GM21576 (cell line): Measurements from ENCODE around the gene FAM117B.

Experiments used
- ATAC-seq: cut with Tn5 transposase; IDR thresholded peaks from one replicate; pipeline ENCODE4 v1.9.1; 2021; ENCODE audit warnings: mild to moderate bottlenecking, moderate library complexity; ENCODE audit not compliant: unreplicated experiment

FAM117B gene

DNA sequence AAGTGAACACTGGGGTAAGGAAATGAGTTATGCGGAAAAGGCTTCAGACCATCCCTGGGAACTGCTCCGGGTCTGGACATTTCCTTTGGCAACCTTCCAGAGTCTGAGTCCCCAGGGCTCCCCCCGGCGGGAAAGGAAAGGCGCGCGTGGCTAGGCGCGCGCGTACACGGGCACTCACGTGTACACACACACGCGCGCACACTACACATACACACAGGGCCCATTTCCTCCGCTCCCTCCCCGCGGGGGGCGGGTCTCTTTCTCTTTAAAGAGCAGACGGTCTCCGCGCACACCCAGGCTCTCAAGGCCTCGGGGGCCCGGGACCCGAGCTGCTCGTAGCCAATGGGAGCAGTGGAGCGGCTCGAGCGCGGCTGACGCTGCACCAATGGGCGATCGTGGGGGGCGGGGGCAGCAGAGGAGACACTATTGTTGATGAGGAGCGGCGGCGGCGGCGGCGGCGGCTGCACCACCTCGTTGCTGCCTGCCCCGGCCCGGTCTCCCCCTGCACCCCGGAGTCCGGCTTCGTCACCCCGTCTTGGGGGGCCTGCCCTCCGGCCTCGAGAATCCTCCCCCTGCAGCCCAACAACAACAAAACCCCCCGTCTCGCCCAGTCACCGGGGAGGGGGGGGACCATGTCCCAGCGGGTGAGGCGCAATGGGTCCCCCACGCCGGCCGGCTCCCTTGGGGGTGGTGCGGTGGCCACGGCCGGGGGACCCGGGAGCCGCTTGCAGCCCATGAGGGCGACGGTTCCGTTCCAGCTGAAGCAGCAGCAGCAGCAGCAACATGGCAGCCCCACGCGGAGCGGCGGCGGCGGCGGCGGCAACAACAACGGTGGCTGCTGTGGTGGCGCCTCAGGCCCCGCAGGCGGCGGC is at the start of gene FAM117B:
TSS of gene FAM117B (plus strand) at position 414 of the 872 bp plus-strand sequence. CDS start at position 633, 219 bp downstream.
- ATAC-seq: peak; percentile 88

DNA sequence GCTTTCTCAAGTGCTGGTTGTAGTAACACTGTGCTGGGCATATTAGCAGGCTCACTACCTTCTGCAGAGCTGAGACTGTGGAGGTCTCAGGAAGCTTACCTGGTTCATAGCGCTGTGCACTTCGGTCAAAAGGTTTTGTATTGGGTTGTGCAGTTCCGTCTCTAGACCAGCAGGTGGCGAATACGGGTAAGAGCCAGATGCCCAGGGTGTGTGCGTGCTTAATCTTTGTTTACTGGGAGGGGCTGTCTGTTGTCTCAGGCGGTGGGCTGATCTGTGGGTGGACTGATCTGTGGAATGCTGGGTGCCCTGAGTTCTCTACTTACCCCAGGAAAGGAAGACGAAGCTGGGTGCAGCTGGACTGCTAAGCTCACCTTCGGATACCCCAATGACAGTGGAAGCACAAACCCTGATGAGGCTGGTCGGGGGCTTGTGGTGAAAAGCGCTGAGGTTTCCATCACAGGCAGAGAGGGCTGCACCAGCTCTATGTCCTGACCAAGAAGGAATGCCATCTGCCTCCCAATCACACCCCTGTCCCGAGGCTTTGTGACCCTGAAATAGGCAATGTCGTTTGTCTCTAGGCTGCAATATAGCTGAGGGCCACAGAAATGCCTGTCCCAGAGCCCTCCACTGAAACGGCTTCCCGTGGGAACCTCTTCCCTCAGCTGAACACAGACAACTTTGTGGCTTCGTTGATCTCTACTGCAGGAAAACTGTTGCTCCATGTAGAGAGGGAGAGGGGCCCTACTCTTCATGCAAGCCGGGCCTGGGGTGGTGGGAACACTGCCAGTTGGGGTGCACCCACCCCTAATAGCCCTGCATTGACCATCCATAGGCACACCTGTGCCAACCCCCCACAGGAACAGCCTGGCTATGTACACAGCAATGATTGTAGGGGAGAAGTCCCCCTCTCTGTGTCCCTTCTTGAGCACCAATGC is 45.9 kb upstream of the FAM117B start:
- ATAC-seq: peak; percentile 77

DNA sequence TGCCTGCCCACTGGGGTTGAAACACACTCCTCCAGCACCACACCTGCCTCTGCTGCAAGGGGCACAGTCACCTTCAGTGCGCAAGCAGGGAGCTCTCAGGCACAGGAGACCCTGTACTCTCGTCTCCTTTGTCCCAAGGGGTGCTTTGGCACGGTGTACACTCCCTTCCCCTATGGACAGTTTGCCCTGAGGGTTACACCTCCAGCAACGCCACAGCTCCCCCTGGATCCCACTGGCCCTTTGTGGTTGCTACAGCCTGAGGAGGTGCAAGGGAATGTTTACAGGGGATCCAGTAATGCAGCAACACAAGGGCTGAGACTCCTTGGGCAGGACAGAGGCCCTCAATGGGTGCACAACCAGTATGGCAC is 45.2 kb upstream of the FAM117B start:
- ATAC-seq: no peak

DNA sequence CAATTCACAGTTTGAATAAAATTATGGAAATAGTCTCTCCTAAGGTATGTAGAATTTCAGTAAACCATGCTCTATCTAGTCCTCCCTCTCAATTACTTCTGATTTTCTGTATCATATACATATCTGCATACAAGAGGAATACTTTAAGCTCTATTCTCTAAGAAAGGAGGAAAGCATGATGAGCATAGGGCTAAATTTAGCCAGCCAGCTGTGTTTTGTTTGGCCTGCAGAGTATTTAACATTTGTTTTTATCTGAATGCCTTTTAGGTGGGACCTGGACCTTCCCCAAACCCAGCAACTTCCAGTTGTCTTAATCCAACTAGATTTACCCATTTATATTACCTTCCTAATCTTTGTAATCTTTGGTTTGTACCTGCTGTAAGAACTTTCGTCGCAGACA is 42.2 kb upstream of the FAM117B start:
- no peak for ATAC-seq

DNA sequence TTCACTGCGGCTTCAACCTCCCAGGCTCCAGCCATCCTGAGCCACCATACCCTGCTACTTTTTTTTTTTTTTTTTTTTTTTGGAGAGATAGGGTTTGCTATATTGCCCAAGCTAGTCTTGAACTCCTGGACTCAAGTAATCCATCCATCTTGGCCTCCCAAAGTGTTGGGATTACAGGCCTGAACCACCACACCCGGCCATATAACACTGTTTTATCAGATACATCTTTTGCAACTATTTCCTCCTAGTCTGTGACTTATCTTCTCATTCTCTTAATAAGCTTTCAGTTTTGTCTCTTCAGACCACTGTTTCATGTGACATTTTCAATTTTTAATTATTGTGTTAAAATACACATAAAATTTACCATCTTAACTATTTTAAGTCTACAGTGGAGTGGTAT is 35.7 kb upstream of the FAM117B start:
- ATAC-seq: no peak

DNA sequence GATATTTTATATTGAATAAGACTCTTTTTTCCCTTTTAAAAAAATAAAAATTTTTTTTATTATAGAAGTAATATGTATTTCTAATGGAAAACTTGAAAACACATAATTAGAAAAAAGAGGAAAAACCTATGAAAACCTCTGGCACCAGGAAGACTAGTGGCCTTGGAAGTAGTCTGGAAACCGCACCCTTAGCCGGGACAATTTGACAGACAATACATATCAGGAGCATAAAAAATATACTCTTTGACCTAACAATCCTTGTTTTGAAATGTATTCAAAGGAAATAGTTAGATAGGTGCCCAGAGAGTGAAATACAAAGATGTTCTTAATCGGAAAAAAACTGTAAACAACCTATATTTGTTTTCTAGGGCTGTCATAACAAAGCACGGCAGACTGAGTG is 34.9 kb upstream of the FAM117B start:
- ATAC-seq: no peak

DNA sequence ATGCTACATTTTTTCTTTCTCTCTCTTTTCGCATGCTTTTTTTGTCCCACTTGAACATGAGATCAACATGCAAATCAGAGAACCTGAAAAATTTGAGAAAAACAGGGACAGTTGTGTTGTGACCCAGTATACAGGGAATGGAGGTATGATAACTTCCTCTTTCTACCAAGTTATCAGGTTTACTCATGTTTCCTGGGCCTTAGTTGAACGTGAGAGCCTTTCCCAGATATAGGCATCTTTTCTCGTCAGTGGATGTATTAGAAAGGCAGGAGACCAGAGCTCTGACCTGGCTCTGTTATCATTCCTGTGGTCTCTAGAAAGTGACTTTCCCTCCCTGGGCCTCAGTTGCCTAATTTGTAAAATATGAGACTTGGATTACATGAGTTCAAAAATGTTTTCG is 30.1 kb upstream of the FAM117B start:
- ATAC-seq: no peak

DNA sequence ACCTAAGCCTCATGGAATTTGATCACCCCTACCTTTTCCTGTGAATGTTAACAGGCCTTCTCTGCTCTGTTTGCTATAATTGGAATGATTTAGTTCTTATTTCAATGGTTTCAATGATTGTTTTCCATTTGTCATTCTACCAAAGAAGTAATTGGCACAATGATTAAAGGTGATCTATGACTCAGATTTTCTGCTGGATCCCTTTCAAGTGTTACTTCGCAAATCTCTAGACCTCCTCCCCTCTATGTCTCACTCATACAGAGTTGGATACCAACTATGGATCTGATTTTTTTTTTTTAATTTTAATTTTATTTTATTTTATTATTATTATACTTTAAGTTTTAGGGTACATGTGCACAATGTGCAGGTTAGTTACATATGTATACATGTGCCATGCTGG is 29.6 kb upstream of the FAM117B start:
- no peak for ATAC-seq

DNA sequence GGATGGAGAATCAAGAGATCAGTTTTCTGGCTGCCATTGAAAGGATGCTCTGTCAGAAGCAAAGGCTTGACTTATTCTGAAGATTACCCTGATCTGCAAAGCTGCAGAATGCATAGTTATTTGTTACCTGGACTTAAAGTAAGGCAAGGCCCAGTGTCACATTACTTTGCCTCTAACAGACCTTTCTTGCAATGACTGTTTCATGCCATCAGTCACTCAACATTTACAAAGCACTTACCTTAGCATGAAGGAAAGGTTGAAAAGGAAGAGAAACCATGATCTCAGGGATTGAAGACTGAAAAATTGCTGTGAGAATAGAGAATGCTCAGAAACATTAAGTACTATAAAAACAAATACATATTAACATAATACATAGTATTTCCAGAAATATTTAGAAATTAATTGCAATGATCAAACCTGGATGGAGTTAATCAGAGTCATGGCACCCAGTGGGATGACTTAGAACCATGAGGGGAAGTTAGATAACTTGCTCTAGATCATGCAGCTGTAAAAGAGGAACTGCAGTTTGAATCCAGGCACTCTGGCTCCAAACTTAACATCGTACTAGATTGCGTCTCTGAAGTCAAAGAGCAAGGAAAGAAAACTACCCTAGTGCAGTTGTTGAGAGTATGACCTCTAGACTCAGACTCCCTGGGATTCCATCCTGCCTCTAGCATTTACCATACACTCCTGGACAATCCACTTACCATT is 26.5 kb upstream of the FAM117B start:
- peak; percentile 34 for ATAC-seq

DNA sequence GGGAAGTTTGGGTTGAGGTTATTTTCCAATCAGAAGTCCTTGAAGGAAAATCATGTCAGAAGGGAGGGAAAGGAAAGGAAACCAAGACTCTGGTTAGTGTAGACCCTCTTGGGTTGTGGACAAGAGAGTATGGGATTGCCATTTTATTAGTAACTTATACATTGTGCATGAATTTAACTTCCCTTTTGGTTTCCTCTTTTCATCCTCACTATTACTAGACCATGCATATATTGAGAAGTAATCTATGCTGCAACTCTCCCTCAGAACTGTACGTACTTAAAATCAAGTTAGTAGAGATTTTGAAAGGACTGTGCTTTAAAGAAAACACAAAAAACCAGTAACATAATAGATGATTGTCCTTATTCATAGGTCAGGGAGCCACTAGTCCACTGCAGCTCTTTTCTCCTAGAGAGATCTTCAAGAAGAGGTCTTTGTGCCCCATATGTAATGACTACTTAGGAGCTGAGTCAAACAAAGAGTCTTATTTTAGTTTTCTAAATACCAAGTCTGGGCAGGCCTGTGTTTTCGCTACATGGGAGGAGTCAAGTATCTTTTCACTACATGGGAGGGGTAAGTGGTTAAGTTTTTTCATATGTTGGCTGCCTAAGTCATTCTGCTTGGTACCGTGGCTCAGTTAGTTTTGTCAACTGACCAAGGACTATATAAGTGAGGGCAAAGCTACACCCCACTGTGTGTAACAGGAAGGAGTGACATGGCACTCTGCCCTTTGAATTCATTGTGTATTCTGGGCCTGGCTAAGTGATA is 25.2 kb upstream of the FAM117B start:
- ATAC-seq: peak; percentile 93

DNA sequence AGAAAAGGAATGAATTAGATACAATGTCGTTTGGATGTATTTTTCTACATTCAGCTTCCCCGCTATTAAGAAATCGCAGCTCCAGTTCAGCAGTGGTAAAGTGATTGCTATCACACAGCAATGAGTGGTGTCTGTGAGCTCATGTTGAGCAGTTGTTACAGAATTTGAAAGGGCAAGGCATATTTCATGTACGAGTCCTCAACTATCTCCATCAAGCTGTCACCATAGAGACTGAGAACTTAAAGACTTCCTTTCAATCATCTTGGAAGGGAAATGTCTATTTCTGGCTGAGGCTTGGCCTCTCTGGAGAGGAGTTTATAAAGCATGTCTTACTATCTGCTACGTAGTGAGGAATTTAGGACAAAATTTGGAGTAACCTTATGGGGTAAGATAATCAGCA is 24.4 kb upstream of the FAM117B start:
- ATAC-seq: no peak

DNA sequence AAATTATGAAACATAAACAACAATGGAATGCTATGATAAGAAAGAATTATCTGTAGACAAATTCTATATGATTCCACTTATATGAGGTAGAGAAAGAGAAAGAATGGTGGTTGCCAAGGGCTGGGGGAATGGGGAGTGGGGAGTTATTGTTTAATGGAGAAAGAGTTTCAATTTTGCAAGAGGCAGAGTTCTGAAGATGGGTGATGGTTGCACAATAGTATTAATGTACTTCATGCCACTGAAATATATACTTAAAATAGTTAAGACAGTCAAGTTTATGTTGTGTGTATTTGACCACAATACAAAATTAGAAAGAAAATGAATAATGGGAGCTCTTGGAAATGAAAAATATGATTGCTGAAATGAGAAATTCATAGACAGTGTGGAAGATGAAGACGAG is 22.6 kb upstream of the FAM117B start:
- ATAC-seq: no peak

DNA sequence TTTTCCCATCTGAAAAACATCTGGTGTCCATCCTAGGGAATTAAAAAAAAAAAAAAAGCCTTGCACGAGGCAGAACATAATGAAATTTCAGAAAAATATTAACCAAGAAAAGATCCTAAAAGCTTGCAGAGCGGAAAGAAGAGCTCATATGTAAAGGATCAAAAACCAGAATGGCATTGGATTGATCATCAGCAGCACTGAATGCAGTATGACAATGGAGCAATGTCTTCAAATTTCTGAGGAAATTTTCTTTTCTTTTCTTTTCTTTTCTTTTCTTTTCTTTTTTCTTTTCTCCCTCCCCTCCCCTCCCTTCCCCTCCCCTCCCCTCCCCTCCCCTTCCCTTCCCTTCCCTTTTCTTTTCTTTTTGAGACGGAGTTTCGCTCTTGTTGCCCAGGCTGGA is 21.3 kb upstream of the FAM117B start:
- no peak for ATAC-seq

DNA sequence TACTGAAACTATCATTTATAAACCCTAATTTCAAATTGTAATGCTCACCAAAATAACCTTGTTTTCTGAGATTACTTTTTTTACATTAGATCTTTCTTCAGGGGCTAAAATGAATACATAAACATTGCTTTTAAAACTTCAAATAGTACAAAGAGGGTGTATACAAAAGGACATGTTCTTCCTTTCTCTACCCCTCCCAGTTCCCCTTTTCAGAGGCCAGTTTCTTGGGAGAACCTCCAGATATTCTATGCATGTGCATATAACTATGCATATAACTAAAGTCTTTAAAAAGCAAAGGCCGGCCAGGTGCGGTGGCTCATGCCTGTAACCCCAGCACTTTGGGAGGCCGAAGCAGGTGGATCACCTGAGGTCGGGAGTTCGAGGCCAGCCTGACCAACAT is 10.6 kb upstream of the FAM117B start:
- ATAC-seq: no peak

DNA sequence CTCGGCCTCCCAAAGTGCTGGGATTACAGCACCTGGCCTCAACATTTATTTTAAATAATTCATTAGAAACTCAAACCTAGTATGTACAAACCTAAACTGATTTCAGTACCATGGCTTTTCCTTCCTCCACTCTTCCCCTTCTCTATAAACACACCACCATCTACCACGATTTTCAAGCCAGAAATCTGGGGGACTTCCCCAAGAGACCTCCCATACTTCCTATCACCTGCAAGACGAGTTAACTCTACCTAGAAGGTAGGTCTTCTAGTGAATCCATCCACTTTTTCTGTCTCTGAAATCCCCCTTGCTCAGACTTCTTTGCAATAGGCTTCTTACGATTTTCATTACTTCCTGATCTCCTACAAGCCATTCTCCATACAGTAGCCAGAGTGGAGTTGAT is 7.7 kb upstream of the FAM117B start:
- ATAC-seq: no peak

DNA sequence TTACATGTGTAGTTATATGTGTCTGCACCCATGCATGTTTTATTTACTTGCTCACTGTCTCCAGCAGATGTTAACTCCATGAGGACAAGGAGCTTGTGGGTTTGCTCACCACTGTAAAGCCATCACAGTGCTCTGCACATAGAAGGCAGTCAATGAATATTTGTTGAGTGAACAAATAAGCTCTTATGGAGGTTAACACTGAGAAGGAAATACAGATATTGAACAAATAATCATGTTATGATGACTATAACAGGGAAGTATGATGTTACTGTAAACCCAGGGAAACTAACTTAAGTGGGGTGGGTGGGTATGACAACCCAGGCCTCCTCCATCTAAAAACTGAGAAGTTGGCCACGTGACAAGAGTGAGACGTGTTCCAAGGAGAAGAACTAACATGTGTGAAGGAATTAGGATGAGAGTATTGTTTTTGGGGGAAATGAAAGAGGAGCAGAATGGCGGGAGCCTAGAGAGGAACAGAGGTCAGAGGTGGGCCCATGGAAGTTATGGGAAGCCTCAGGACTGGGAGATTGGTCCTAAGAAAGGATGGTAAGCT is 6.0 kb upstream of the FAM117B start:
- ATAC-seq: no peak

DNA sequence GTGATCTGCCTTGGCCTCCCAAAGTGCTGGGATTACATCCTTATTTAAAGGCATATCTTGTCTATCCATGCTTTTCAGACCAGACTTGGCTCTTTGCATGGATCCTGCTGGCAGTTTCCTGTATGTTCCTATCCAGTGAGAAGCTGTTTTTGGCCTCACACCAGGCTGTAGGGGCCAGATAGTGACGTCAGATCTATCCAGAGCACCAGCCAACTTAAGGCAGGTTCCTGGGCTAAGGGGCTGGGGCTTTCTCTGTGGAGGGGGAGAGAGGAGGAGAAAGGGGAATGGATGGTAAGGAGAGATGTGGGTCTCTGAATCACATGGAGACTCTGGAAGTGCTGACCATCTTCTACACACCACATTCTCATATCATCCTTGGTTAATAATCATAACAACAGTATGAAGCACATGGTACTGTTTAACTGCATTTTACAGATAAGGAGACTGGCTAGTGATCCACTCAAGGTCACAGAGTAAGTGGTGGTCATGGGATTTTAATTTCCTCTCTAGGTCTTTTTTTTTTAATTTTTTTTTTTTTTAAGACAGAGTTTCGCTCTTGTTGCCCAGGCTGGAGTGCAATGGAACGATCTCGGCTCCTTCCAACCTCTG is 2.0 kb upstream of the FAM117B start:
- no peak for ATAC-seq

DNA sequence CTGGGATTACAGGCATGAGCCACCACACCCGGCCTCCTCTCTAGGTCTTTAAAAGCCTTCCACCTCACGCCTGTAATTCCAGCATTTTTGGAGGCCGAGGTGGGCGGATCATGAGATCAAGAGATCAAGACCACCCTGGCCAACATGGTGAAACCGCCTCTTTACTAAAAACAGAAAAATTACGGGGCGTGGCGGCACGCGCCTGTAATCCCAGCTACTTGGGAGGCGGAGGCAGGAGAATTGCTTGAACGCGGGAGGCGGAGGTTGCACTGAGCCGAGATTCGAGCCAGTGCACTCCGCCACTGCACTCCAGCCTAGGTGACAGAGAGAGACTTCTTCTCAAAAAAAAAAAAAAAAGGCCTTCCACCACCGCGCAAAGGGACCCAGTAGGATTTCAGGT is 1.3 kb upstream of the FAM117B start:
- ATAC-seq: no peak

DNA sequence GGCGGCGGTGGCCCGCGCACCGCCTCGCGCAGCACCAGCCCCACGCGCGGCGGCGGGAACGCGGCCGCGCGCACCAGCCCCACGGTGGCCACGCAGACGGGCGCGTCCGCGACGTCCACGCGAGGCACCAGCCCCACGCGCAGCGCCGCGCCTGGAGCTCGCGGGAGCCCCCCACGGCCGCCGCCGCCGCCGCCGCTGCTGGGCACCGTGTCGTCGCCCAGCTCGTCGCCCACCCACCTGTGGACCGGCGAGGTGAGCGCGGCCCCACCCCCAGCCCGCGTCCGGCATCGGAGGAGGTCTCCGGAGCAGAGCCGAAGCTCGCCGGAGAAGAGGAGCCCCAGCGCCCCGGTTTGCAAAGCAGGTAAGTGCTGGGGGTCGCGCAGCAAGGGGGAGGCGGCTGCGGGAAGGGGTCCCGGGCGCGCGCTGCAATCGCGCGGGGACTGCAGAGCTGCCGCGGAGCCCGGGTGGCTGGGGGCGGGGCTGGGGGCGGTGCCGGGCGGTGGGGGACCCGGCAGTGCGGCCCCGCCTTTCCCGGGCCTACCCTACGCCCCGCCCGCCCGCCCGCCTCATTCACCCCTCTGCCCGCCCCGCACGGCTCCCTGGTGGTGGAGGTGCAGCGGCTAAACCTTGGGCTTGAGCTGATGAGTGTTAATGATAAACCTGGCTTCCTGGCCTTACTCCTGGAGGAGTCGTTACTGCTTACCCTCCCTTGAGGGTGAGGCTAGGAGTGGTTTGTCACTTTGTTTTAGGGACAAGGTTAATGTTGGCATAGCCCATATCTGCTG is 851 bp downstream of the FAM117B start:
- peak; percentile 61 for ATAC-seq
